BJ (cell line): ENCODE data around the gene ADAMTS10. TPM values are rescaled to one million over a fixed set of nuclear protein-coding genes. Genes with fewer than 3 reads are reported as not detected.
"Not testable (repeated sequence)": the region's sequence is repeated elsewhere in the genome, so short reads cannot be mapped to it uniquely, and the experiment has no call there.

ENCODE experiments used
- CTCF ChIA-PET: fragments of 350-600 bp; formaldehyde crosslinking; extraction: SDS; loops from one replicate; lab custom pipeline; 2021; ENCODE audit warnings: antibody characterized with exemption, inconsistent platforms; lab: Yijun Ruan, JAX
- POLR2A ChIA-PET: fragments of 300-600 bp; sonication (Branson Sonifier 250); formaldehyde crosslinking; extraction: SDS; loops from one replicate; lab custom pipeline; 2021; ENCODE audit warnings: antibody characterized with exemption; lab: Charles Lee
- DNase-seq: peaks from one replicate; pipeline ENCODE4 v3.0.0-alpha.2; 2011; ENCODE audit warnings: low read depth
- H3K27me3 ChIP-seq: 2 replicates; pipeline ENCODE4 v1.6.0; 2011; ENCODE audit warnings: low read length; ENCODE audit not compliant: control insufficient read depth, insufficient read depth
- H3K36me3 ChIP-seq: 2 replicates; pipeline ENCODE4 v1.5.1; 2011; ENCODE audit warnings: low read length; ENCODE audit not compliant: control insufficient read depth, insufficient read depth
- H3K4me3 ChIP-seq: 2 replicates; pipeline ENCODE4 v1.5.1; 2011; ENCODE audit warnings: low read depth, mild to moderate bottlenecking, control low read depth, low read length
- CTCF ChIP-seq: IDR thresholded peaks from 2 replicates; pipeline ENCODE4 v1.5.1; 2011; ENCODE audit warnings: low read depth, mild to moderate bottlenecking, control low read depth, inconsistent platforms, low read length, moderate library complexity; ENCODE audit not compliant: insufficient read depth
- polyA plus RNA-seq: library from polyadenylated mRNA; depleted of rRNA; stranded (reverse); fragments of >200 nt; gene quantifications from 2 replicates; pipeline ENCODE4 v1.2.3, GENCODE V29; 2011

Gene ADAMTS10
- polyA plus RNA-seq, 1 experiment = 10.4 TPM

DNA sequence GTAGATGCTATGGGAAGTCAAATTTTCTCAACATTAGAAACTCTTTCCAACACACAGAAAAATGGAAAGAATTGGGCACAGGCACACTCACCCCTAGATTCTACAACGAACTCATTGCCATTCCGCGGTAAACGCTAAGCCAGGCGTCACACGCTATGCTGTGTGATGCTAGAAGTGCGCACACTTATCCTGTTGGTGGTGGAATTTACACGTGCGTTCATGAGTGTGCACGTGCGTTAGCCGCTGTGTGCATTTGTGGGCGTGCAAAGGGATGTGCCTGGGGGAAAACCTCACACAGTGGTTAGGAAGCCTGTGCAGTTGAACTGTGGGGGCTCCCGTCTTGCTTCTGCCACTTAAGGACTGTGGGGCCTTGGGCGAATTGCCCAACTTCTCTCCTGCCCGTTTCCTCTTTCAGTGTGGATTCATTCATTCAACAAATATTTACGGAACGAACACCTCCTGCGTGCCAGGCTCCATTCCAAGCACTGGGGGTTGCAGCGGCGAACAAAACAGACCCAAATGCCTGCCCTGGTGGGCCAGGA lies 27.6 kb upstream of the ADAMTS10 start:
- no peaks in the 10 kb centered on the region for H3K36me3 ChIP-seq
- H3K4me3 ChIP-seq = no peak overlapping the region
- no peak for DNase-seq
- no peak for TF ChIP-seq CTCF
- ChIA-PET CTCF (interaction anchor here (1.1 to 1.8 kb wide), 2 partner anchors 17 to 57 kb away, joined by 3 to 6 read pairs; no protein-coding TSS in a partner anchor), POLR2A (no interaction called here)
- H3K27me3 ChIP-seq = no peaks in the 10 kb centered on the region

GRCh38 chr19:8637070-8637469 lies 26.6 kb upstream of the ADAMTS10 start:
- CTCF ChIA-PET = interaction anchor here (1.8 to 5.1 kb wide), 2 partner anchors 21 to 56 kb away, joined by 6 to 21 read pairs; no protein-coding TSS in a partner anchor
- H3K27me3 ChIP-seq, H3K36me3 ChIP-seq, H3K4me3 ChIP-seq, POLR2A ChIA-PET, DNase-seq: not testable (repeated sequence)

GRCh38 chr19:8635422-8635821 lies 24.9 kb upstream of the ADAMTS10 start:
- no peaks in the 10 kb centered on the region for H3K36me3 ChIP-seq
- CTCF ChIA-PET = interaction anchor here (0.8 to 5.1 kb wide), 2 partner anchors 19 to 55 kb away, joined by 3 to 21 read pairs; no protein-coding TSS in a partner anchor
- H3K27me3 ChIP-seq = no peaks in the 10 kb centered on the region
- H3K4me3 ChIP-seq = no peak overlapping the region
- no peak for DNase-seq
- POLR2A ChIA-PET = no interaction called here
- no peak for TF ChIP-seq CTCF

- ChIA-PET POLR2A (no interaction called here), CTCF (interaction anchor here (1.5 to 2.5 kb wide), 2 partner anchors 10 to 15 kb away, joined by 4 to 10 read pairs; no protein-coding TSS in a partner anchor)
- no peak overlapping the region for H3K4me3 ChIP-seq
- H3K36me3 ChIP-seq = no peaks in the 10 kb centered on the region
- DNase-seq = no peak
- TF ChIP-seq CTCF = no peak
- no peaks in the 10 kb centered on the region for H3K27me3 ChIP-seq
These were observed 20.9 kb upstream of the ADAMTS10 start for GRCh38 chr19:8631425-8631819.

DNA sequence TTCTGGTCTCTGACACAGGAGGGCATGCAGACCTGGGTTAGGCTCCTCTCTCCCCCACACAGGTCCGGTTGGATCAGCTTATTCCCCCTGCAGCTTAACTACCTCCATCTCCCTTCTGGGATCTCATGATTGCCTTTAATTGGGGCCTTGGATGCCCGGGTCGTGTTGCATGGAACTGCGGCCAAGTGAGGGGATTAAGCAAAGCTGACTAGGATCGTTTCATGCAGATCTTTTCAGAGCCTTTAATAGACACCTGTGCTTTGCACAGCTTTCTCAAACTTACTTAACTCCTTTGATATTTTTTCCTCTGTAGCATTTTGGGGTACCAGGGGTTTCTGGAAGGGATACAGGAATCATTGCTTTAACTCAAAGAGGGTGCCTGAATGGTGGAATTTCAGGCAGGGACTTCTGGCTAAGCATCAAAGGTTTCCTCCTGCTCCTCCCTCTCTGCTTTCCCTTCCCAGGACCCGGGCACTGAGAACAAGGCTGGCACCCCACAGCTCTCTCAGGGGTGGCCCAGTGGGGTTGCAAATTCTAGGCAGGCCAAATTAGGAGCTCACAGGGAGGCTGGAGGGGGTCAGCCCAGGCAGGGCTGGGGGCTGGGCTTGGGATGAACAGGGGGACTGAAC lies 20.4 kb upstream of the ADAMTS10 start:
- POLR2A ChIA-PET = no interaction called here

More for the DNA sequence above, 20.4 kb upstream of the ADAMTS10 start:
- H3K27me3 ChIP-seq = no peaks in the 10 kb centered on the region
- H3K4me3 ChIP-seq = no peak overlapping the region
- CTCF ChIA-PET = interaction anchor here (0.7 to 2.5 kb wide), 3 partner anchors 11 to 22 kb away, joined by 3 to 10 read pairs (median 4); no protein-coding TSS in a partner anchor
- H3K36me3 ChIP-seq = no peaks in the 10 kb centered on the region
- TF ChIP-seq CTCF = no peak
- no peak for DNase-seq
